Measurements from ENCODE around the gene HARS1.
"Not testable (repeated sequence)": the region's sequence is repeated elsewhere in the genome, so short reads cannot be mapped to it uniquely, and the experiment has no call there.

The HARS1 gene

DNA sequence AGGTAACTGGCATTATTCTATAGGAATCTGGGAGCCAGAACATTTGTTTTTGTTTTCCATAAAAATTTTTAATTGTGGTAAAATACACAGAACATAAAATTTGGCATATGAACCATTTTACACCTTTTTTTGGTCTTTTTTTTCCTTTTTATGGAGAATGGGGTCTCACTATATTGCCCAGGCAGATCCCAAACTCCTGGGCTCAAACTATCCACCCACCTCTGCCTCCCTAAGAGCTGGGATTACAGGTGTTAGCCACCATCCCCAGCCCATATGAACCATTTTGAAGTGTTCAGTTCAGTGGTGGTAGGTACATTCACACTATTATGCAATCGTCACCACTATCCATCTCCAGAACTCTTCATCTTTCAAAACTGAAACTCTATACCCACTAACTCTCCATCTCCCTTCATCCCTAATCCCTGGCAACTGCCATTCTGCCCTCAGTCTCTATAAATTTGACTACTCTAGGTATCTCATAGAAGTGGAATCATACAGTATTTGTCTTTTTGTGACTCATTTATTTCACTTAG is 22.5 kb upstream of the HARS1 start:
- Histone ChIP-seq H3K9me3 (ENCODE audit: control insufficient read depth, low read length) (no peaks in the 10 kb centered on the region), H3K27ac (ENCODE audit: insufficient read depth, low read length, poor library complexity, severe bottlenecking) (no peak overlapping the region), H3K36me3 (ENCODE audit: control insufficient read depth, insufficient read depth, low read length) (no peaks in the 10 kb centered on the region), H3K4me3 (ENCODE audit: insufficient read depth, low read depth, low read length, poor library complexity, severe bottlenecking) (no peak overlapping the region), H3K27me3 (replicated peaks; ENCODE audit: control insufficient read depth, insufficient read depth, low read length, poor library complexity, severe bottlenecking) (no peaks in the 10 kb centered on the region), H3K4me1 (ENCODE audit: control insufficient read depth, insufficient read depth, low read length, poor library complexity, severe bottlenecking) (no peaks in the 10 kb centered on the region)
- no peak for DNase-seq

- Histone ChIP-seq H3K36me3 (ENCODE audit: control insufficient read depth, insufficient read depth, low read length) (peaks cover 2% of the 10 kb centered on the region), H3K27me3 (replicated peaks; ENCODE audit: control insufficient read depth, insufficient read depth, low read length, poor library complexity, severe bottlenecking) (no peaks in the 10 kb centered on the region), H3K9me3 (ENCODE audit: control insufficient read depth, low read length) (no peaks in the 10 kb centered on the region), H3K4me1 (ENCODE audit: control insufficient read depth, insufficient read depth, low read length, poor library complexity, severe bottlenecking) (no peaks in the 10 kb centered on the region), H3K4me3 (ENCODE audit: insufficient read depth, low read depth, low read length, poor library complexity, severe bottlenecking) (no peak overlapping the region), H3K27ac (ENCODE audit: insufficient read depth, low read length, poor library complexity, severe bottlenecking) (no peak overlapping the region)
- no peak for DNase-seq
Measured at GRCh38 chr5:140711794-140712193, 20.6 kb upstream of the HARS1 start.

- DNase-seq, result peak; percentile 70 to 74 (median 73)
- Histone ChIP-seq H3K9me3 (ENCODE audit: control insufficient read depth, low read length) (no peaks in the 10 kb centered on the region), H3K27ac (ENCODE audit: insufficient read depth, low read length, poor library complexity, severe bottlenecking) (peak overlapping the region; percentile 86), H3K4me1 (ENCODE audit: control insufficient read depth, insufficient read depth, low read length, poor library complexity, severe bottlenecking) (no peaks in the 10 kb centered on the region), H3K27me3 (replicated peaks; ENCODE audit: control insufficient read depth, insufficient read depth, low read length, poor library complexity, severe bottlenecking) (no peaks in the 10 kb centered on the region), H3K4me3 (ENCODE audit: insufficient read depth, low read depth, low read length, poor library complexity, severe bottlenecking) (peak overlapping the region; percentile 75), H3K36me3 (ENCODE audit: control insufficient read depth, insufficient read depth, low read length) (peaks cover 6% of the 10 kb centered on the region)
Measured at GRCh38 chr5:140710899-140711552, 19.9 kb upstream of the HARS1 start.

DNA sequence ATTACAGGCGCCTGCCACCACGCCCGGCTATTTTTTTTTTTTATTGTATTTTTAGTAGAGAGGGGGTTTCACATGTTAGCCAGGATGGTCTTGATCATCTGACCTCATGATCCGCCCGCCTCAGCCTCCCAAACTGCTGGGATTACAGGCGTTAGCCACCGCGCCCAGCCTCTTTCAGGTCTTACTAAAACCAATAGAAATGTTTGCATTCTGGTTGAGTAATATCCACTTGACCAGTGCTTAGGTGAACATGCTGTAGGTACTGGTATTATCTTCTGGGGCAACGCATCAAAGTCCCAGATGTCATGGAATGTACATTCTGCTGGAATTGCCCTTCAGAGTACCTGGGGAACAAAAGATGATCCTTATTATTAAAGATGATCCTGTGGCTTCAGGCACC is 17.6 kb upstream of the HARS1 start:
- H3K36me3 ChIP-seq (ENCODE audit: control insufficient read depth, insufficient read depth, low read length), result peaks cover 28% of the 10 kb centered on the region
- not testable (repeated sequence) for H3K4me1 ChIP-seq (ENCODE audit: control insufficient read depth, insufficient read depth, low read length, poor library complexity, severe bottlenecking); DNase-seq; H3K4me3 ChIP-seq (ENCODE audit: insufficient read depth, low read depth, low read length, poor library complexity, severe bottlenecking); H3K27me3 ChIP-seq (replicated peaks; ENCODE audit: control insufficient read depth, insufficient read depth, low read length, poor library complexity, severe bottlenecking); H3K27ac ChIP-seq (ENCODE audit: insufficient read depth, low read length, poor library complexity, severe bottlenecking); H3K9me3 ChIP-seq (ENCODE audit: control insufficient read depth, low read length)

DNA sequence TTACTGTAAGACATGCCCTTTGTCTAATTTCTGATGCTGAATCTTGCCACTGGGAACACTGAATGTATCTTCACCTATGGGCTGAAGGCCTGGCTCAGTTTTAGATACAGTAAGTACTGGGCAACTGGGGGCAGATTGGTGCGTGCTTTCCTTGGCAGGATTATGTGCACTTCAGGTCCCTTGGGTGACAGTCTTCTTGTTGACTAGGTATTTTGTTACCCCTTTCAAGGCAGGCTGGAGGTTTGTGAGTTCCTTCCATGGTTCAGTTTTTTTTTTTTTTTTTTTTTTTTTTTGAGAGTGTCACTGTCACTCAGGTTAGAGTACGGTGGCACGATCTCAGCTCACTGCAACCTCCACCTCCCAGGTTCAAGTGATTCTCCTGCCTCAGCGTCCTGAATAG is 16.6 kb upstream of the HARS1 start:
- no peaks in the 10 kb centered on the region for H3K9me3 ChIP-seq (ENCODE audit: control insufficient read depth, low read length)
- DNase-seq, result no peak
- H3K27ac ChIP-seq (ENCODE audit: insufficient read depth, low read length, poor library complexity, severe bottlenecking), result no peak overlapping the region
- no peaks in the 10 kb centered on the region for H3K4me1 ChIP-seq (ENCODE audit: control insufficient read depth, insufficient read depth, low read length, poor library complexity, severe bottlenecking)
- H3K36me3 ChIP-seq (ENCODE audit: control insufficient read depth, insufficient read depth, low read length), result peaks cover 38% of the 10 kb centered on the region
- H3K4me3 ChIP-seq (ENCODE audit: insufficient read depth, low read depth, low read length, poor library complexity, severe bottlenecking), result no peak overlapping the region
- H3K27me3 ChIP-seq (replicated peaks; ENCODE audit: control insufficient read depth, insufficient read depth, low read length, poor library complexity, severe bottlenecking), result no peaks in the 10 kb centered on the region

GRCh38 chr5:140700177-140701144 is 9.3 kb upstream of the HARS1 start, which contains the start of gene ZMAT2:
Gene ZMAT2, plus strand, starts transcription at chr5:140700447. Its CDS starts 14 bp downstream, at chr5:140700461.
- Histone ChIP-seq H3K4me1 (ENCODE audit: control insufficient read depth, insufficient read depth, low read length, poor library complexity, severe bottlenecking) (peaks cover 3% of the 10 kb centered on the region), H3K27ac (ENCODE audit: insufficient read depth, low read length, poor library complexity, severe bottlenecking) (peak within 1 kb of the TSS; percentile 82), H3K27me3 (replicated peaks; ENCODE audit: control insufficient read depth, insufficient read depth, low read length, poor library complexity, severe bottlenecking) (no peaks in the 10 kb centered on the region), H3K9me3 (ENCODE audit: control insufficient read depth, low read length) (no peaks in the 10 kb centered on the region), H3K4me3 (ENCODE audit: insufficient read depth, low read depth, low read length, poor library complexity, severe bottlenecking) (peak within 1 kb of the TSS; percentile 88), H3K36me3 (ENCODE audit: control insufficient read depth, insufficient read depth, low read length) (peaks cover 76% of the 10 kb centered on the region)
- DNase-seq, result peak; percentile 87 to 92 (median 91)

DNA sequence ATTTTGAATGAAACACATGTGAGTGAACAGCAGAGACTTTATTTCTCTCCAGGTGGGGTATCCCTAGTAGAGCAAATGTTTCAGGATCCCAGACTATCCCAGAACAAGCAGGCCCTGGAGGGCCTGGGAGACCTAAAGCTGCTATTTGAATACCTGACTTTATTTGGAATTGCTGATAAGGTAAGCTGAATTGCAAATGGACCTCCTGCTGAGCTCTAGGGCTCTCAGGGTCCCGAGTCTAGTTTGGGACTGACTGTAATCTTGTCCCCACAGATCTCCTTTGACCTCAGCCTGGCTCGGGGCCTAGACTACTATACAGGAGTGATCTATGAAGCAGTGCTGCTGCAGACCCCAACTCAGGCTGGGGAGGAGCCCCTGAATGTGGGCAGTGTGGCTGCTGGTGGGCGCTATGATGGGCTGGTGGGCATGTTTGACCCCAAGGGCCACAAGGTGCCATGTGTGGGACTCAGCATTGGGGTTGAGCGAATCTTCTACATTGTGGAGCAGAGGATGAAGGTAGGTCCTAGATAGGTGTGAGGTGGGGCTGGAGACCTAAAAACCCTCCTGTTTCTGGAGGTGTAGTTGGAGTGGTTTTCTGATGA is 5.8 kb upstream of the HARS1 start:
- Histone ChIP-seq H3K9me3 (ENCODE audit: control insufficient read depth, low read length) (no peaks in the 10 kb centered on the region), H3K36me3 (ENCODE audit: control insufficient read depth, insufficient read depth, low read length) (peaks cover 59% of the 10 kb centered on the region), H3K27me3 (replicated peaks; ENCODE audit: control insufficient read depth, insufficient read depth, low read length, poor library complexity, severe bottlenecking) (no peaks in the 10 kb centered on the region), H3K4me3 (ENCODE audit: insufficient read depth, low read depth, low read length, poor library complexity, severe bottlenecking) (no peak overlapping the region), H3K27ac (ENCODE audit: insufficient read depth, low read length, poor library complexity, severe bottlenecking) (no peak overlapping the region), H3K4me1 (ENCODE audit: control insufficient read depth, insufficient read depth, low read length, poor library complexity, severe bottlenecking) (peaks cover 9% of the 10 kb centered on the region)
- no peak for DNase-seq

GRCh38 chr5:140694276-140694675 is 3.1 kb upstream of the HARS1 start:
- H3K4me1 ChIP-seq (ENCODE audit: control insufficient read depth, insufficient read depth, low read length, poor library complexity, severe bottlenecking), result peaks cover 6% of the 10 kb centered on the region
- no peak for DNase-seq
- H3K9me3 ChIP-seq (ENCODE audit: control insufficient read depth, low read length), result no peaks in the 10 kb centered on the region
- H3K36me3 ChIP-seq (ENCODE audit: control insufficient read depth, insufficient read depth, low read length), result peaks cover 54% of the 10 kb centered on the region
- no peak overlapping the region for H3K4me3 ChIP-seq (ENCODE audit: insufficient read depth, low read depth, low read length, poor library complexity, severe bottlenecking)
- no peaks in the 10 kb centered on the region for H3K27me3 ChIP-seq (replicated peaks; ENCODE audit: control insufficient read depth, insufficient read depth, low read length, poor library complexity, severe bottlenecking)
- no peak overlapping the region for H3K27ac ChIP-seq (ENCODE audit: insufficient read depth, low read length, poor library complexity, severe bottlenecking)

- Histone ChIP-seq H3K9me3 (ENCODE audit: control insufficient read depth, low read length) (no peaks in the 10 kb centered on the region), H3K36me3 (ENCODE audit: control insufficient read depth, insufficient read depth, low read length) (peaks cover 17% of the 10 kb centered on the region), H3K4me1 (ENCODE audit: control insufficient read depth, insufficient read depth, low read length, poor library complexity, severe bottlenecking) (peaks cover 6% of the 10 kb centered on the region), H3K4me3 (ENCODE audit: insufficient read depth, low read depth, low read length, poor library complexity, severe bottlenecking) (peak overlapping the region; percentile 64), H3K27me3 (replicated peaks; ENCODE audit: control insufficient read depth, insufficient read depth, low read length, poor library complexity, severe bottlenecking) (no peaks in the 10 kb centered on the region), H3K27ac (ENCODE audit: insufficient read depth, low read length, poor library complexity, severe bottlenecking) (peak overlapping the region; percentile 72)
- DNase-seq, result no peak
Measured at GRCh38 chr5:140690376-140690932, 716 bp downstream of the HARS1 start.
